Erythroblast (primary cell): Measurements from ENCODE around the gene DDX60.

Experiments used
- GATA1 ChIP-seq: IDR thresholded peaks from 2 replicates; pipeline ENCODE4 v1.6.1; 2011; ENCODE audit warnings: low read depth, mild to moderate bottlenecking, control low read depth, low read length, moderate library complexity
- POLR2A ChIP-seq: IDR thresholded peaks from 2 replicates; pipeline ENCODE4 v1.6.1; 2011; ENCODE audit warnings: mild to moderate bottlenecking, low read length

DNA sequence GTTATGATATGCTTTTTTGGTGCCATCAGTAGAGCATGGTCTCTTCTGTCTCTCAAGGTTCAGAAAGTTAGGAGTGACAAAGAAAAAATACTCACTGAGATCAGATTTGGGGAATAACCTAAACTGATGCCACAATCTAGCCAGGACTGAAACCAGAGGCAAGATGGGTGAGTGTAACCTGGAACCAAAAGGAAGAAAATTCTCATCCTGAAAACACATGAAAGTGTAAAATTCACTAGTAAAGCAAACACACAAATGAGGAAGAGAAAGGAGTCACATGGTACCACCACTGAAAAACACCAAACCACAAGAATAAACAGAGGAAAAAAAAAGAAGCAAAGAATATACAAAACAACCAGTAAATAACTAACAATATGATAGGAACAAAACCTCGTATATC lies 129.8 kb downstream of the DDX60 start:
- TF ChIP-seq POLR2A: no peak
- no peak for TF ChIP-seq GATA1
